Activated T-cell treated with anti-CD3 and anti-CD28 coated beads, Interleukin-2, amount 50 U/mL, for 72 hours (primary cell): ENCODE data around the gene SLC35A3. TPM values are rescaled to one million over a fixed set of nuclear protein-coding genes. Genes with fewer than 3 reads are reported as not detected.
"Not testable (repeated sequence)": the region's sequence is repeated elsewhere in the genome, so short reads cannot be mapped to it uniquely, and the experiment has no call there.

Source experiments
- ATAC-seq, 2 donors: fragments of 150-1000 bp; cut with Tn5 transposase; replicated peaks in 1 of 2; 2 replicates each; pipeline ENCODE4 v1.10.0; 2021; ENCODE audit warnings: moderate library complexity in 2 of 2, mild to moderate bottlenecking in 1 of 2
- DNase-seq, 2 donors: peaks; one replicate each; pipeline ENCODE4 v3.0.0; 2021 to 2022; ENCODE audit warnings: mixed read lengths in 1 of 2
- H3K27ac Mint-ChIP-seq: one replicate; pipeline ENCODE4 v1.8.0; 2022; ENCODE audit warnings: mild to moderate bottlenecking, moderate library complexity, mixed read lengths
- H3K27me3 Mint-ChIP-seq: one replicate; pipeline ENCODE4 v1.8.0; 2022; ENCODE audit warnings: low read depth, mixed read lengths
- H3K36me3 Mint-ChIP-seq, 2 donors: one replicate each; pipeline ENCODE4 v1.8.0; 2022; ENCODE audit warnings: mixed read lengths in 2 of 2, mild to moderate bottlenecking in 1 of 2; ENCODE audit not compliant: insufficient read depth in 2 of 2
- H3K4me1 Mint-ChIP-seq: one replicate; pipeline ENCODE4 v1.8.0; 2022; ENCODE audit warnings: low read depth, mixed read lengths
- H3K4me3 Mint-ChIP-seq, 2 donors: one replicate each; pipeline ENCODE4 v1.8.0; 2022; ENCODE audit warnings: mild to moderate bottlenecking in 2 of 2, mixed read lengths in 2 of 2, moderate library complexity in 2 of 2
- H3K9me3 Mint-ChIP-seq, 2 donors: one replicate each; pipeline ENCODE4 v1.8.0; 2022; ENCODE audit warnings: mixed read lengths in 2 of 2
- total RNA-seq, 2 donors: library from RNA; stranded (reverse); gene quantifications; one replicate each; pipeline ENCODE4 v1.2.3, GENCODE V29; 2022

SLC35A3 gene
- total RNA-seq, 2 donors from 2014 or later = 17.2 to 19.2 TPM

DNA sequence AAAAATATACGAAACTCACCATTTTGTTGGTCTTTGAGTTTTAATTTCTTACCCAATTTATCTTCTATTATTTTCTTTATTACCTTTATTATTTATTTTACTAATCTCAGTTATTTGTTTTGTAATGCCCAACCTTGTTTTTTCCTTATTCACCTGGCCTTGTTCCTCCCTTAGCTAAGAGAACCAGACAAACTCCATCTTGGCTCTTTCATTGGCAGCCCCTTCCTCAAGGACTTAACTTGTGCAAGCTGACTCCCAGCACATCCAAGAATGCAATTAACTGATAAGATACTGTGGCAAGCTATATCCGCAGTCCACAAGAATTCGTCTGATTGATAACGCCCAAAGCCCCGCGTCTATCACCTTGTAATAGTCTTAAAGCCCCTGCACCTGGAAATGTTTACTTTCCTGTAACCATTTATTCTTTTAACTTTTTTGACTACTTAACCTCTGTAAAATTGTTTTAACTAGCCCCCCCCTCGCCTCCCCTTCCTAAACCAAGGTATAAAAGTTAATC lies 10.5 kb upstream of the SLC35A3 start:
- H3K27me3 Mint-ChIP-seq, H3K4me3 Mint-ChIP-seq, H3K36me3 Mint-ChIP-seq, H3K4me1 Mint-ChIP-seq, H3K9me3 Mint-ChIP-seq, H3K27ac Mint-ChIP-seq, ATAC-seq, DNase-seq: not testable (repeated sequence)

DNA sequence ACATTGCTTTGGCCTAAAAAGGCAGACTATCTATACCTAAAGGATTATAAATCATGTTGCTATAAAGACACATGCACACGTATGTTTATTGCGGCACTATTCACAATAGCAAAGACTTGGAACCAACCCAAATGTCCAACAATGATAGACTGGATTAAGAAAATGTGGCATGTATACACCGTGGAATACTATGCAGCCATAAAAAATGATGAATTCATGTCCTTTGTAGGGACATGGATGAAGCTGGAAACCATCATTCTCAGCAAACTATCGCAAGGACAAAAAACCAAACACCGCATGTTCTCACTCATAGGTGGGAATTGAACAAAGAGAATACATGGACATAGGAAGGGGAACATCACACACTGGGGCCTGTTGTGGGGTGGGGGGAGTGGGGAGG lies 9.5 kb upstream of the SLC35A3 start:
- H3K27ac Mint-ChIP-seq, H3K4me1 Mint-ChIP-seq, H3K9me3 Mint-ChIP-seq, DNase-seq, H3K36me3 Mint-ChIP-seq, H3K4me3 Mint-ChIP-seq, ATAC-seq, H3K27me3 Mint-ChIP-seq: not testable (repeated sequence)

GRCh38 chr1:99963041-99963795 lies 6.6 kb upstream of the SLC35A3 start:
- peaks cover 0 to 1% of the 10 kb centered on the region in 2 donors for H3K36me3 Mint-ChIP-seq
- H3K9me3 Mint-ChIP-seq = peaks cover 0 to 1% of the 10 kb centered on the region in 2 donors
- peaks cover 5% of the 10 kb centered on the region for H3K4me1 Mint-ChIP-seq
- no peak overlapping the region for H3K27ac Mint-ChIP-seq
- DNase-seq = no peak
- no peaks in the 10 kb centered on the region for H3K27me3 Mint-ChIP-seq
- H3K4me3 Mint-ChIP-seq = no peak overlapping the region
- no peak for ATAC-seq

- ATAC-seq = no peak
- no peaks in the 10 kb centered on the region for H3K27me3 Mint-ChIP-seq
- H3K36me3 Mint-ChIP-seq = peaks cover 0 to 1% of the 10 kb centered on the region in 2 donors
- peaks cover 0 to 2% of the 10 kb centered on the region in 2 donors for H3K9me3 Mint-ChIP-seq
- no peak overlapping the region for H3K4me3 Mint-ChIP-seq
- no peak overlapping the region for H3K27ac Mint-ChIP-seq
- no peak for DNase-seq
- peaks cover 20% of the 10 kb centered on the region for H3K4me1 Mint-ChIP-seq
These were observed 5.0 kb upstream of the SLC35A3 start for GRCh38 chr1:99964806-99965205.

- H3K36me3 Mint-ChIP-seq = peaks cover 0 to 4% of the 10 kb centered on the region in 2 donors
- no peak overlapping the region for H3K4me3 Mint-ChIP-seq
- H3K27ac Mint-ChIP-seq = no peak overlapping the region
- ATAC-seq (no peak), DNase-seq (no peak)
- H3K4me1 Mint-ChIP-seq = peaks cover 23% of the 10 kb centered on the region
- H3K9me3 Mint-ChIP-seq = peaks cover 0 to 2% of the 10 kb centered on the region in 2 donors
- H3K27me3 Mint-ChIP-seq = no peaks in the 10 kb centered on the region
These were observed 4.0 kb upstream of the SLC35A3 start for GRCh38 chr1:99965646-99966375.

- H3K27me3 Mint-ChIP-seq = no peaks in the 10 kb centered on the region
- H3K9me3 Mint-ChIP-seq = peaks cover 0 to 2% of the 10 kb centered on the region in 2 donors
- H3K36me3 Mint-ChIP-seq = peaks cover 0 to 4% of the 10 kb centered on the region in 2 donors
- ATAC-seq (no peak), DNase-seq (no peak)
- H3K4me1 Mint-ChIP-seq = peaks cover 43% of the 10 kb centered on the region
- no peak overlapping the region for H3K27ac Mint-ChIP-seq
- H3K4me3 Mint-ChIP-seq = peak overlapping the region; percentile 54 to 98
These were observed 1.6 kb upstream of the SLC35A3 start for GRCh38 chr1:99968214-99968613.

DNA sequence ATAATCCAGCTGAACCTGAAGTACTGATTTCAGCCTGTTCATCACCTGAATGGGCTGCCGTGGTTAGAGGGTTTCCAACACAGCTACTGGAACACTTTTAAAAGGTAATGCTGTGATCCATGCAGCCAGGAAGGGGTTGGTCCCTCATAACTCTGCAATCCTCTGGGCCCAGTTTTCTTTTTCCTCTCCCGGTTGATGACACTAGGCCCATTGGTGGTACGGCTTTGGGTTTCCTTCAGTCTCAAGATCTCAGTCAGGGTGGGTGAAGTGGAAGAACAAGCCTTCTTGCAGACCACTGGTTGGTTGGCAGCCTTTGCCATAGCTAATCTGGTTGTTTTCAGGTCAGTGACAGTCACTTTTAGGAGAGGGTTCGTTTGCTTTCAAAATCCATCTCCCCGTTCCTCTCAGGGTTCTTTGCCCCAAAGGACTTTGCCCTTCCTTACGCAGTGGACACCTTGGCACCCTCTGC lies 502 bp upstream of the SLC35A3 start:
- DNase-seq (peak in 1 of 2 donors; percentile 1), ATAC-seq (peak; percentile 4 to 12)
- Mint-ChIP-seq H3K9me3 (peaks cover 0 to 2% of the 10 kb centered on the region in 2 donors), H3K27ac (peak overlapping the region; percentile 89), H3K27me3 (no peaks in the 10 kb centered on the region), H3K4me3 (peak overlapping the region; percentile 95 to 98), H3K36me3 (peaks cover 0 to 4% of the 10 kb centered on the region in 2 donors), H3K4me1 (peaks cover 43% of the 10 kb centered on the region)

- ATAC-seq = no peak
- no peak for DNase-seq
- H3K27me3 Mint-ChIP-seq = no peaks in the 10 kb centered on the region
- peaks cover 0 to 2% of the 10 kb centered on the region in 2 donors for H3K9me3 Mint-ChIP-seq
- H3K4me3 Mint-ChIP-seq = peak overlapping the region; percentile 95 to 98
- H3K4me1 Mint-ChIP-seq = peaks cover 43% of the 10 kb centered on the region
- H3K27ac Mint-ChIP-seq = peak overlapping the region; percentile 92
- H3K36me3 Mint-ChIP-seq = peaks cover 0 to 4% of the 10 kb centered on the region in 2 donors
These were observed 988 bp downstream of the SLC35A3 start for GRCh38 chr1:99970713-99971255.

GRCh38 chr1:99972066-99972465 lies 2.3 kb downstream of the SLC35A3 start:
- H3K4me3 Mint-ChIP-seq = peak overlapping the region; percentile 80 to 98
- H3K27ac Mint-ChIP-seq = peak overlapping the region; percentile 88
- not testable (repeated sequence) for ATAC-seq, DNase-seq, H3K27me3 Mint-ChIP-seq, H3K9me3 Mint-ChIP-seq, H3K36me3 Mint-ChIP-seq
- peaks cover 43% of the 10 kb centered on the region for H3K4me1 Mint-ChIP-seq

DNA sequence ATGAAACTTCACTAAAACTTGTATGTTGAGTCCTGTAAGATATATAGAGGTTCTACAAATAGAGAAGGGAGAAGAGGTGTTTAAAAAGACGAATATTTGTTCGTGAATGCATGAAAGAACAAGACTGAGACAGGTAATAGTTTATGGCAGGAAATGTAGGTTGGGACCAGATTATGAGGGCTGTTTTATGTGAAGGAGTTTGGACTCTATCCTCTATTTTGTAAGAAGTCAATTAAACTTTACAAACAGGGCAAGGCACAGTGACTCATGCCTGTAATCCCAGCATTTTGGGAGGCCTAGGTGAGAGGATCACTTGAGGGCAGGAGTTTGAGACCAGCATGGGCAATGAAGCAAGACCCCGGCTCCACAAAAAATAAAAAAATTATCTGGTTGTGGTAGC lies 5.7 kb downstream of the SLC35A3 start:
- H3K4me1 Mint-ChIP-seq = peaks cover 23% of the 10 kb centered on the region
- H3K27ac Mint-ChIP-seq = no peak overlapping the region
- H3K27me3 Mint-ChIP-seq = no peaks in the 10 kb centered on the region
- no peak overlapping the region for H3K4me3 Mint-ChIP-seq
- no peak for DNase-seq
- ATAC-seq = no peak
- H3K9me3 Mint-ChIP-seq = no peaks in the 10 kb centered on the region
- H3K36me3 Mint-ChIP-seq = no peaks in the 10 kb centered on the region

DNA sequence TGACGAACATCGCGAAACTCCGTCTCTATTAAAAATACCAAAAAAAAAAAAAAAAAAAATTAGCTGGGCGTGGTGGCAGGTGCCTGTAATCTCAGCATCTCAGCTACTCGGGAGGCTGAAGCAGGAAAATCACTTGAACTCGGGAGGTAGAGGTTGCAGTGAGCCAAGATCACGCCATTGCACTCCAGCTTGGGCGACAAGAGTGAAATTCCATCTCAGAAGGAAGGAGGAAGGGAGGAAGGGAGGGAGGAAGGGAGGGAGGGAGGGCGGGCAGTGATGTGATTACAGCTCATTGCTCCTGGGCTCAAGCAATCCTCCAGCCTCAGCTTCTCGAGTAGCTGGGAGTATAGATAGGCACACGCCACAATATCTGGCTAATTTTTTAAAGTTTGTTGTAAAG lies 7.5 kb downstream of the SLC35A3 start:
- not testable (repeated sequence) for H3K4me3 Mint-ChIP-seq, H3K36me3 Mint-ChIP-seq, H3K27ac Mint-ChIP-seq, H3K9me3 Mint-ChIP-seq, DNase-seq, ATAC-seq, H3K4me1 Mint-ChIP-seq, H3K27me3 Mint-ChIP-seq

DNA sequence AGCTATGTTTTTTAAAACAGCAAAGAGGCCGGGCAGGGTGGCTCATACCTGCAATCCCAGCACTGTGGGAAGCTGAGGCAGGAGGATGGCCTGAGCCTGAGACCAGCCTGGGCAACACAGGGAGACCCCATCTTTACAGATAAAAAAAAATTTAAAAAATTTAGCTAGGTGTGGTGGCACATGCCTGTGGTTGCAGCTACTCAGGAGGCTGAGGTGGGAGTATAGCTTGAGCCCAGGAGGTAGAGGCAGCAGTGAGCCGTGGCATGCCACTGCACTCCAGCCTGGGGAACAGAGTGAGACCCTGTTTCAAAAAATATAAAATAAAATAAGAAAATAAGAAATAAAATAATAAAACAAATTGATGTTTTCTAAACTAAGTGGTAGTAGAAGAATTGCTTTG lies 8.4 kb downstream of the SLC35A3 start:
- no peaks in the 10 kb centered on the region for H3K4me1 Mint-ChIP-seq
- H3K9me3 Mint-ChIP-seq = no peaks in the 10 kb centered on the region
- DNase-seq = no peak
- H3K27ac Mint-ChIP-seq = no peak overlapping the region
- H3K4me3 Mint-ChIP-seq = no peak overlapping the region
- peaks cover 0 to 2% of the 10 kb centered on the region in 2 donors for H3K36me3 Mint-ChIP-seq
- no peak for ATAC-seq
- no peaks in the 10 kb centered on the region for H3K27me3 Mint-ChIP-seq

GRCh38 chr1:99979091-99979490 lies 9.3 kb downstream of the SLC35A3 start:
- peaks cover under 1 to 2% of the 10 kb centered on the region in 2 donors for H3K36me3 Mint-ChIP-seq
- no peaks in the 10 kb centered on the region for H3K27me3 Mint-ChIP-seq
- H3K27ac Mint-ChIP-seq = no peak overlapping the region
- ATAC-seq = no peak
- DNase-seq = no peak
- no peaks in the 10 kb centered on the region for H3K9me3 Mint-ChIP-seq
- H3K4me1 Mint-ChIP-seq = no peaks in the 10 kb centered on the region
- H3K4me3 Mint-ChIP-seq = no peak overlapping the region
